NCI-H226 (cell line): ENCODE results near the gene ZNF579.

Experiments
- DNase-seq: peaks from one replicate; pipeline ENCODE4 v3.0.0-alpha.2; 2015

ZNF579 gene

DNA sequence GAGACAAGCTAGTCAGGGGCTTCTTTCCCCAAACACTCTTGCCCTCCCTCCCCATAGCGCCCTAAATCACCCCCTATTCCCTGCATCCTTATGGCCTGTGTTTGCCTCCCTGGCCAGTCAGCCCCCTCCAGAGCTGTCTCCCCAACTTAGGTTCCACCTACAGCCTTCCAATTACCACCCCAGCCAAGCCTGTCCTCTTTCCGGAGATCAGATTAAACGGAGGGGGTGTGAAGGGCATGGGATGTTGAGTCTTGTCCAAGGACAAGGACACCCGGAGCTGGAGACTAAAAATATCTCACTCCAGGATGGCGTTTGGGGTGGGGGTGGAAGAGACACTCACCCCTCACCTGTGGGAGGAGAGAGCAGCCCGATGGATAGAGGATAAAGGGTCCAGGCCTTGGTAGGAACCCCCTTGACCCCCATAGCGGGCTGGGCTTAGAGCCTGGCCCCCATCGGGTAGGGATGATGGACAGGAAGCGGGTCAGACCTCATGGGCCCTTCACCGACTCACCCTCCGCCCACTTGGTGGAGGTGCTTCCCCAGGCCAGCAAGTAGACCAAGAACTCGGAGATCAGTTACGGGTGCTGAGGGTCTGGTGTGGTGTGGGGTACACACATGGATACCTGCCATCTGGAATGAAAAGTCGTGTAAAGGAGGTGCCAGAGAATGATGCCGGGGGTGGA is 30.8 kb upstream of the ZNF579 start:
- DNase-seq = no peak

- DNase-seq = no peak
These were observed 28.7 kb upstream of the ZNF579 start for GRCh38 chr19:55609326-55609725.

DNA sequence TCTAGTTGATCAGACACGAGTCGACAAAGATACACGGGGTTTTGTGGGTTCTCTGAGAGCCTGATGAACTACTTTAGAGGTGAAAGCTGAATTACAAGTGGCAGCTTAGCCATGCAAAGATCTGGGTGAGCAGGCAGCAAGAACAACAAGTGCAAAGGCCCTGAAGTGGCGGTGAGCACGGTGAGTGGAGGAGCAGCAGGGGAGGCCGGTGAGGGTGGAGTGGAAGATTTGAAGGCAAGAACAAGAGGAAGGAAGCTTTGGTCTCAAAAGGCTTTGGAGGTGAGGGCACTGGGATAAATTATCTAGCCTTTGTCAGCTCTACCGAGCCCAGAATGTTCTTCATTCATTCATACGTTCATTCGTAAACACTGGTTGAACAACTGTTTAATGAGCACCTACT is 26.2 kb upstream of the ZNF579 start:
- no peak for DNase-seq

GRCh38 chr19:55606471-55606787 is 25.8 kb upstream of the ZNF579 start:
- DNase-seq = no peak

DNA sequence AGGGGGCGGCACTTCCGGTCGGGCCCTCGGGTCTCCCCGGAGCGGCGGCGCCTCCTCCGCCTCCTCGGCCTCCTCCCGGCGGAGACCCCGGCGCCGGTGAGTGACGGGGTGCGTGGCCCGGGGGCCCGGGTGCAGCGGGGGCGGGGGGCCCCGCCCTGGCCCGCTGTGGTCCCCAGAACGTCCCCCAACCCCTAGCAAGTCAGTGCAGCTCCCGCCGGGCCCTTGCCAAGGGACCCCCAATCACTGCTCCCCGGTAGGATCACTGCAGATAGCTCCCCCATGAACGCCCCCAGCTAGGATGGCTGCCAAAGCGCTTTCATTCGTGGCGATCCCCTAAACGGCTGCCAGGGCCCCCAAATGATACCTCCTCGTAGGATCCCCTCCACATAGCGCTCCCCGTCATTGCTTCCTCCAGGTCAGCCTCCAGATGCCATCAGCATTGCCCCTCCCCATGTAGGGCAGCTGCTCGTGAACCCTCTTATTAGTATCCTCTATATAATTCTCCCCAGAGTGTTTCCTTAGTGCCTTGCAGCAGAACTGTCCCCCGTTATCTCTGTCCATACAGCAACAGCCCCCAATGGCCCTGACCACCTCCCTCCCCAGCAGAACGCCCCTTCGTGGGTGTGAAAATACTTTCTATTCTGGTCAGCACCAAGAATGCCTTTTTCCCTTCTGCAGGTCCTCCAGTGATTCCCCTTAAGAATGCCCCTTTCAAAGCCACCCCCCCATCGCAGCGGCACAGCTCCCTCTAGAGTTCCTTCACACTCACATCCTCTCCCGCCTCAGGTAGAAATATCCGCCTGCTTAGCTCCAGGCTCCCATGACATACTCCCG is 25.2 kb upstream of the ZNF579 start, which contains the start of gene ZNF865:
Gene ZNF865 (plus strand): TSS at position 11 of the 834 bp plus-strand sequence. CDS start 7,972 bp downstream, outside the sequence.
- peak; percentile 90 for DNase-seq

GRCh38 chr19:55605207-55605636 is 24.6 kb upstream of the ZNF579 start:
- peak; percentile 99 for DNase-seq

GRCh38 chr19:55603581-55604292 is 23.1 kb upstream of the ZNF579 start:
- DNase-seq = no peak

- no peak for DNase-seq
These were observed 22.5 kb upstream of the ZNF579 start for GRCh38 chr19:55603115-55603514.

DNA sequence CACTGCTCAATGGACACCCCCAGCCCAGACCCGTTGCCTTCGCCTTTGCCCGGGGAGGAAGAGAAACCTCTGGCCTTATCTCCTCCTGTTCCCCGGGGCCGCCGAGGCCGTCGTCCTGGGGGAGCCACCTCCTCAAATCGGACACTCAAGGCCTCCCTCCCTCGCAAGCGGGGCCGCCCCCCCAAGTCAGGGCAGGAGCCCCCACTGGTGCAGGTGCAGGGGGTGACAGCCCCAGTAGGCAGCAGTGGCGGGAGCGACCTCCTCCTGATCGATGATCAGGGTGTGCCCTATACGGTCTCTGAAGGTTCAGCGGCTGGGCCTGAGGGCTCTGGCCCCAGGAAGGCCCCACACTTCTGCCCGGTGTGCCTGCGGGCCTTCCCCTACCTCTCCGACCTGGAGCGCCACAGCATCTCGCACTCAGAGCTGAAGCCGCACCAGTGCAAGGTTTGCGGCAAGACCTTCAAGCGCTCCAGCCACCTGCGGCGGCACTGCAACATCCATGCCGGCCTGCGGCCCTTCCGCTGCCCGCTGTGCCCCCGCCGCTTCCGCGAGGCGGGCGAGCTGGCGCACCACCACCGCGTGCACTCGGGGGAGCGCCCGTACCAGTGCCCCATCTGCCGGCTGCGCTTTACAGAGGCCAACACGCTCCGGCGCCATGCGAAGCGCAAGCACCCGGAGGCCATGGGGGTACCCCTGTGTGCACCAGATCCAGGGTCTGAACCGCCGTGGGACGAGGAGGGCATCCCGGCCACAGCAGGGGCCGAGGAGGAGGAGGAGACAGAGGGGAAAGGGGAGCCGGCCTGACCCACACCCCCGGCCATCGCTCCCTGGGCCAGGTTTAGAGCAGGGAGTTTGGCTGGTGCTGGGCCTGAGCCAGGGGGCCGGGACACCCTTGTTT is 21.7 kb upstream of the ZNF579 start:
- DNase-seq = no peak

- DNase-seq = no peak
These were observed 20.4 kb upstream of the ZNF579 start for GRCh38 chr19:55601084-55601483.

DNA sequence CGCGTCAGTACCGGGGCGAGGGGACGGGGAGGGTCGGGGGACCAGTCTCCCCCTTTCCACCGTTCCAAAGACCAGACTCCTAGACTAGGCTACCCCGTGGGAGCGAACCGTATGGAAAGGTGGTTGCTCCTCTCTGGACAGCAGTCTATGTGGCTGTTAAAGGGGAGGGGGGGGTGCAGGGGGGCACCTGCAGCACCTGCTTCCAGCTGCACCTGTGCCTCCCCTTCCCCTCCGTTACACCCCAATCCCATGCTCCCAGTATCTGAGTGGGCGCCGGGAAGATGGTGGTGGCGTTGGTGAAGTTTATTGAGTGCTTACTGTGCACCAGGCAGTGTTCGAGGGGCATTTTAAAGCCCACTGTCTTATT is 20.0 kb upstream of the ZNF579 start:
- no peak for DNase-seq

- peak; percentile 86 for DNase-seq
These were observed 19.4 kb upstream of the ZNF579 start, which contains the start of gene ZNF524 for GRCh38 chr19:55599842-55600661. ZNF524 (plus strand) TSS chr19:55600288; CDS start chr19:55602113, 1,825 bp downstream.

DNA sequence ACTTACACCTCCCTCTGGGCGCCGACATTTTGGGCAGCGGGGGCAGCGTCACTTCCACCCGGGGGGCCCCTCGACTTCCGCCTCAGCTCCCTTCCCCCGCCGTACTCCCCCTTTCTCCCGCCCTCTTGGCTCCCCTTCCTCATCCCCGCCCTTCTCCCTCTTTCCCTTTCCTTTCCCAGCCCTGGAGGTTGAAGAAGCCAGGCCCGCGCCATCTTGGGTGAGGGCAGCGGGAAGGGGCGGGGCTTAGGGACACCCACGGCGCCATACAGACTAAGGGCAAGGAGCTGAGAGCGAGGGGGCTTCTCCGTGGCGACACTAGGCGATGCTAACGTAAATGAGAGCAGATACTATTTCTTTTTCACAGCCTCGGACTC is 18.8 kb upstream of the ZNF579 start, which contains the start of gene FIZ1:
Gene FIZ1 (minus strand): TSS at position 50 of the 374 bp plus-strand sequence. CDS start 1,652 bp downstream, outside the sequence.
- DNase-seq = peak; percentile 98

GRCh38 chr19:55598719-55599467 is 18.2 kb upstream of the ZNF579 start:
- DNase-seq = peak; percentile 95

DNA sequence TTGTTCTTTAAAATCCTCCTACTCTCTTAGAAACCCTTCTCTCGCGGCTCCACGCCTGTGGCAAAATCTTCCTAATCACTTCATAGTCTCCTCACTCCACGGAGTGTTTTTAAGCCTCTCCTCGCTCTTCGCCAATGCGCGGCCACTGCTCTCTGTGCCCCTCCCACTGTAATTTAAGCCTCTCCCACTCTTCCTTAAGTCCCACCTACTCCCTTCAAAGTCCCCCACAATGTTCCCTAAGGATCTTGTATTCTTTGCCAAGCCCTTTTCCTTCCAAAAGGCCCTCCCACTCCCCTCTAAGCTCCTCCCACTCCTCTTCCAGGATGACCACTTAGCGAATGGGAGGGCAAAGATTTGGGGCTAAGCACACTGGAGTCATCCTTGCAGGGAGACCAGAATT is 17.4 kb upstream of the ZNF579 start:
- no peak for DNase-seq

GRCh38 chr19:55597501-55597921 is 16.9 kb upstream of the ZNF579 start:
- DNase-seq = no peak

GRCh38 chr19:55596304-55596703 is 15.7 kb upstream of the ZNF579 start:
- DNase-seq = no peak

- DNase-seq = no peak
These were observed 14.4 kb upstream of the ZNF579 start for GRCh38 chr19:55594996-55595545.

- no peak for DNase-seq
These were observed 12.6 kb upstream of the ZNF579 start for GRCh38 chr19:55593096-55593772.
